Stimulated activated CD8-positive, alpha-beta memory T cell treated with anti-CD3 and anti-CD28 coated beads, Interleukin-4, amount 100 ng/mL, for 4 hours (primary cell): ENCODE measurements around the gene SREBF2.

Source experiments
- DNase-seq, 2 donors: peaks; one replicate each; pipeline ENCODE4 v3.0.0-alpha.2; 2020; ENCODE audit warnings: low read depth in 2 of 2, low spot score in 1 of 2

The SREBF2 gene

GRCh38 chr22:41876275-41876674 is 43.4 kb downstream of the SREBF2 start:
- DNase-seq, result no peak

- DNase-seq, result no peak
Measured at GRCh38 chr22:41876675-41877074, 43.8 kb downstream of the SREBF2 start.

- DNase-seq, result no peak
Measured at GRCh38 chr22:41880653-41881052, 47.7 kb downstream of the SREBF2 start.

- no peak for DNase-seq
Measured at GRCh38 chr22:41883400-41883799, 50.5 kb downstream of the SREBF2 start.

- DNase-seq, result no peak
Measured at GRCh38 chr22:41885116-41885515, 52.2 kb downstream of the SREBF2 start.

GRCh38 chr22:41885516-41885915 is 52.6 kb downstream of the SREBF2 start:
- DNase-seq, result no peak

GRCh38 chr22:41888627-41889200 is 55.8 kb downstream of the SREBF2 start:
- DNase-seq, result no peak

- no peak for DNase-seq
Measured at GRCh38 chr22:41891407-41891806, 58.5 kb downstream of the SREBF2 start.

GRCh38 chr22:41892721-41893120 is 59.8 kb downstream of the SREBF2 start:
- no peak for DNase-seq

- DNase-seq, result no peak
Measured at GRCh38 chr22:41893591-41894375, 60.9 kb downstream of the SREBF2 start.

- DNase-seq, result no peak
Measured at GRCh38 chr22:41898645-41899044, 65.7 kb downstream of the SREBF2 start.

GRCh38 chr22:41899110-41899509 is 66.2 kb downstream of the SREBF2 start:
- no peak for DNase-seq

- DNase-seq, result no peak
Measured at GRCh38 chr22:41899992-41900651, 67.2 kb downstream of the SREBF2 start.

GRCh38 chr22:41900652-41901312 is 67.9 kb downstream of the SREBF2 start:
- DNase-seq, result no peak

- no peak for DNase-seq
Measured at GRCh38 chr22:41902016-41902415, 69.1 kb downstream of the SREBF2 start.

- DNase-seq, result no peak
Measured at GRCh38 chr22:41902932-41903421, 70.1 kb downstream of the SREBF2 start.

GRCh38 chr22:41904450-41905410 is 71.8 kb downstream of the SREBF2 start:
- no peak for DNase-seq

- no peak for DNase-seq
Measured at GRCh38 chr22:41905411-41906202, 72.7 kb downstream of the SREBF2 start.

- DNase-seq, result no peak
Measured at GRCh38 chr22:41906822-41907221, 73.9 kb downstream of the SREBF2 start.
